ENCODE measurements around the gene PLCZ1. TPM values are rescaled to one million over a fixed set of nuclear protein-coding genes. Genes with fewer than 3 reads are reported as not detected.

PLCZ1 gene
- polyA plus RNA-seq, 3 donors: 0.28 to 0.47 (median 0.40) TPM

GRCh38 chr12:18640321-18640955 lies 97.4 kb downstream of the PLCZ1 start:
- DNase-seq (ENCODE audit: low read depth in 3 of 3, low spot score in 2 of 3): peak in 1 of 3 donors; percentile 19

GRCh38 chr12:18634382-18634781 lies 103.4 kb downstream of the PLCZ1 start:
- DNase-seq (ENCODE audit: low read depth in 3 of 3, low spot score in 2 of 3): no peak

Other genes with a start within 250 kb of the PLCZ1 start
- under 1 TPM; 0.15 to 0.33 (median 0.20) TPM for gene CAPZA3, start 107 bp upstream of the PLCZ1 start, polyA plus RNA-seq (ENCODE audit: insufficient read length in 3 of 3)

All from right renal cortex interstitium (tissue), 3 donors.